Caco-2 (cell line): ENCODE results near the gene TTLL11. TPM values are rescaled to one million over a fixed set of nuclear protein-coding genes. Genes with fewer than 3 reads are reported as not detected.

Experiments used
- BruUV-seq: library from RNA; stranded (reverse); fragments of 400-500 nt; replicated peaks from 2 replicates; lab custom pipeline; 2021; lab: Mats Ljungman, UMichigan
- CTCF ChIA-PET: fragments of 300-600 bp; sonication (Branson Sonifier 250); formaldehyde crosslinking; loops from one replicate; lab custom pipeline; 2022; ENCODE audit warnings: antibody characterized with exemption; lab: Charles Lee
- POLR2A ChIA-PET: fragments of 300-600 bp; sonication (Branson Sonifier 250); formaldehyde crosslinking; loops from one replicate; lab custom pipeline; 2022; ENCODE audit warnings: antibody characterized with exemption; lab: Charles Lee
- DNase-seq, 2 experiments: peaks; one replicate each; pipeline versions ENCODE4 v3.0.0 to v3.0.0-alpha.2; 2020 to 2022
- H3K27me3 ChIP-seq: replicated peaks from 2 replicates; pipeline ENCODE4 v1.6.0; 2011; ENCODE audit warnings: low read length; ENCODE audit not compliant: control insufficient read depth, insufficient read depth
- H3K36me3 ChIP-seq: 2 replicates; pipeline ENCODE4 v1.5.1; 2011; ENCODE audit warnings: low read length; ENCODE audit not compliant: control insufficient read depth, insufficient read depth
- H3K4me1 ChIP-seq: fragments of 250-450 bp; sonication (Bioruptor Pico); 2 replicates; pipeline ENCODE4 v1.5.1; 2020; ENCODE audit warnings: mild to moderate bottlenecking
- H3K4me3 ChIP-seq: 2 replicates; pipeline ENCODE4 v1.5.1; 2011; ENCODE audit warnings: low read depth, mild to moderate bottlenecking, control low read depth, low read length
- H3K9me3 ChIP-seq: fragments of 250-450 bp; sonication (Bioruptor Pico); 2 replicates; pipeline ENCODE4 v1.5.1; 2020; ENCODE audit warnings: mild to moderate bottlenecking, moderate library complexity
- H3K27ac Mint-ChIP-seq: one replicate; pipeline ENCODE4 v1.8.0; 2022; ENCODE audit warnings: mixed read lengths; ENCODE audit not compliant: unreplicated experiment
- H3K27me3 Mint-ChIP-seq: one replicate; pipeline ENCODE4 v1.8.0; 2022; ENCODE audit warnings: mixed read lengths; ENCODE audit not compliant: insufficient read depth, unreplicated experiment
- H3K36me3 Mint-ChIP-seq: one replicate; pipeline ENCODE4 v1.8.0; 2022; ENCODE audit warnings: mild to moderate bottlenecking, mixed read lengths; ENCODE audit not compliant: insufficient read depth, unreplicated experiment
- H3K4me1 Mint-ChIP-seq: one replicate; pipeline ENCODE4 v1.8.0; 2022; ENCODE audit warnings: low read depth, mixed read lengths; ENCODE audit not compliant: unreplicated experiment
- H3K4me3 Mint-ChIP-seq: one replicate; pipeline ENCODE4 v1.8.0; 2022; ENCODE audit warnings: mild to moderate bottlenecking, moderate library complexity, mixed read lengths; ENCODE audit not compliant: unreplicated experiment
- H3K9me3 Mint-ChIP-seq: one replicate; pipeline ENCODE4 v1.8.0; 2022; ENCODE audit warnings: mixed read lengths; ENCODE audit not compliant: unreplicated experiment
- intact Hi-C: fragments of 100-400 bp; cut with micrococcal nuclease; formaldehyde crosslinking; loops from one replicate; pipeline ENCODE4 v1.10.0; 2022; ENCODE audit not compliant: unreplicated experiment
- total RNA-seq: library from RNA; stranded (reverse); gene quantifications from 2 replicates; pipeline ENCODE4 v1.2.3, GENCODE V29; 2022
- TF ChIP-seq, protein P1 (sequence below), 2 experiments: fragments of 200-600 bp in 1 of 2; IDR thresholded peaks; 1 replicate in 1 of 2; 2 replicates in 1 of 2; pipeline versions ENCODE4 v1.5.1 to v1.8.0; 2011 to 2022; ENCODE audit warnings: antibody characterized with exemption in 1 of 2, control low read depth in 1 of 2, inconsistent platforms in 1 of 2, low read depth in 1 of 2, low read length in 1 of 2, mild to moderate bottlenecking in 1 of 2, moderate library complexity in 1 of 2; ENCODE audit not compliant: insufficient read depth in 1 of 2, severe bottlenecking in 1 of 2, unreplicated experiment in 1 of 2

TTLL11 gene
- total RNA-seq, 1 experiment from 2014 or later: 4.4 TPM

DNA sequence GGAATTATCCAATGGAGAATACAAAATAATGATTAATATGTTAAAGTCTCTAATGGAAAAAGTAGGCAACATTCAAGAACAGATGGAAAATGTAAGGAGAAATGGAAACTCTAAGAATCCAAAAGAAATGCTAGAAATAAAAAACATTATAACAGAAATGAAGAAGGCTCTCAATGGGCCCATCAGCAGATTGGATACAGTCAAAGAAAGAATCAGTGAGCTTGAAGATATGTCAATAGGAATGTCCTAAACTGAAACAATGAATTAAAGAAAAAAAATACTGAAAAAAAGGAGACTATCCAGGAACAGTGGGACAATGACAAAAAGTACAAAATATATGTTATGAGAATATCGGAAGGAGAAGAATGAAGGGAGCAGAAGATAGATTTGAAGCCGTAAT is 248.5 kb downstream of the TTLL11 start:
- no peak overlapping the region for H3K27ac Mint-ChIP-seq
- no peaks in the 10 kb centered on the region for H3K4me1 Mint-ChIP-seq

DNA sequence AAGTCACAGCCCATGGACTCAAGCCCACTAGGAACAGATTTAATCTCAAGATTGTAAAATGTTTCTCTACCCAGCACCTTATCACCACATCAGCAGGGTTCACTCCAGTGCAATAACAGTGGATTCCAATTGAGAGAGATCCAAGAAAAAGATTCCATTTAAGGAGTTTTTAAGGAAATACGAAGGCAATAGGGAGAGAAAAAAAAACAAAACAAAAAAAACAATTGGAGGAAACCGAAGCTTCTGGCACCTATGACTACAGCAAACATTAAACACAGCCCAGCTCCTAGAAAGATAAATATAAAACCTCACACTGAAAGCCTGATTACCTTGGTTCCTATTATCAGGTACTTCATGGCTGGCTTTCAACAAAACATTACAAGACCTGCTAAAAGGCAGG is 249.0 kb downstream of the TTLL11 start:
- Mint-ChIP-seq H3K9me3 (peaks cover 28% of the 10 kb centered on the region), H3K4me1 (no peaks in the 10 kb centered on the region), H3K4me3 (no peak overlapping the region), H3K36me3 (no peaks in the 10 kb centered on the region), H3K27ac (no peak overlapping the region), H3K27me3 (peaks cover 5% of the 10 kb centered on the region)
- H3K4me1 ChIP-seq: peaks cover 8% of the 10 kb centered on the region; the same call in 1 of the 2 replicates
- no TSS peak for BruUV-seq
- POLR2A ChIA-PET: no interaction called here
- no peaks in the 10 kb centered on the region for H3K27me3 ChIP-seq
- no peaks in the 10 kb centered on the region for H3K36me3 ChIP-seq
- intact Hi-C loops: no loop called here
- CTCF ChIA-PET: no interaction called here
- H3K4me3 ChIP-seq: no peak overlapping the region
- no peak for DNase-seq
- TF ChIP-seq, protein P1, sequence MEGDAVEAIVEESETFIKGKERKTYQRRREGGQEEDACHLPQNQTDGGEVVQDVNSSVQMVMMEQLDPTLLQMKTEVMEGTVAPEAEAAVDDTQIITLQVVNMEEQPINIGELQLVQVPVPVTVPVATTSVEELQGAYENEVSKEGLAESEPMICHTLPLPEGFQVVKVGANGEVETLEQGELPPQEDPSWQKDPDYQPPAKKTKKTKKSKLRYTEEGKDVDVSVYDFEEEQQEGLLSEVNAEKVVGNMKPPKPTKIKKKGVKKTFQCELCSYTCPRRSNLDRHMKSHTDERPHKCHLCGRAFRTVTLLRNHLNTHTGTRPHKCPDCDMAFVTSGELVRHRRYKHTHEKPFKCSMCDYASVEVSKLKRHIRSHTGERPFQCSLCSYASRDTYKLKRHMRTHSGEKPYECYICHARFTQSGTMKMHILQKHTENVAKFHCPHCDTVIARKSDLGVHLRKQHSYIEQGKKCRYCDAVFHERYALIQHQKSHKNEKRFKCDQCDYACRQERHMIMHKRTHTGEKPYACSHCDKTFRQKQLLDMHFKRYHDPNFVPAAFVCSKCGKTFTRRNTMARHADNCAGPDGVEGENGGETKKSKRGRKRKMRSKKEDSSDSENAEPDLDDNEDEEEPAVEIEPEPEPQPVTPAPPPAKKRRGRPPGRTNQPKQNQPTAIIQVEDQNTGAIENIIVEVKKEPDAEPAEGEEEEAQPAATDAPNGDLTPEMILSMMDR (IDR thresholded peaks at IDR 0.05; ENCODE audit: insufficient read depth in 1 of 2, low read depth in 1 of 2, low read length in 1 of 2, severe bottlenecking in 1 of 2, unreplicated experiment in 1 of 2): no peak
- H3K9me3 ChIP-seq: peaks cover 6% of the 10 kb centered on the region; the same call in 1 of the 2 replicates

More for the DNA sequence above, 248.5 kb downstream of the TTLL11 start:
- no peak overlapping the region for H3K4me3 Mint-ChIP-seq
- H3K9me3 Mint-ChIP-seq: peaks cover 32% of the 10 kb centered on the region
- H3K4me1 ChIP-seq: peaks cover 8% of the 10 kb centered on the region; the same call in 1 of the 2 replicates
- no peaks in the 10 kb centered on the region for H3K27me3 ChIP-seq
- H3K9me3 ChIP-seq: peaks cover 6% of the 10 kb centered on the region; the same call in 1 of the 2 replicates
- H3K4me3 ChIP-seq: no peak overlapping the region
- no peak for DNase-seq
- H3K27me3 Mint-ChIP-seq: peaks cover 5% of the 10 kb centered on the region
- TF ChIP-seq, protein P1 (IDR thresholded peaks at IDR 0.05; ENCODE audit: insufficient read depth in 1 of 2, low read depth in 1 of 2, low read length in 1 of 2, severe bottlenecking in 1 of 2, unreplicated experiment in 1 of 2): no peak
- intact Hi-C loops: no loop called here
- no peaks in the 10 kb centered on the region for H3K36me3 ChIP-seq
- no TSS peak for BruUV-seq
- ChIA-PET CTCF (no interaction called here), POLR2A (no interaction called here)
- no peaks in the 10 kb centered on the region for H3K36me3 Mint-ChIP-seq

DNA sequence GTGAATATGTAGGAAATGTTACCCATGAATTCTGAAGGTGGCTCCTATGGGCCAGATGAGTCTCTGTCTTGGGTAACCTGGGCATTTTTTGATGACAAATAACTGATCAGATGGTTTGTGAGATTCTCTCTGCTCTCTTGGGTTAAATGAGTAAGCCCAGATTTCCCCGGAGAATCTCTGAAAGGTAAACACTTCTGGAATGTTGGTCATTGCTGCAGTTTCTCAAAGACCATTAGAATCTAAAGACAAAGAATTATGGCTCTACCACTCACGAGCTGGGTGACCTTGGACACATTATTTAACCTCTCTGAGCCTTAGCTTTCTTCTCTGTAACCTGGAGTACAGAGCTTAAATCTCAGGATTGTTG is 250.5 kb downstream of the TTLL11 start:
- POLR2A ChIA-PET: no interaction called here
- Mint-ChIP-seq H3K27ac (no peak overlapping the region), H3K4me3 (no peak overlapping the region), H3K27me3 (peaks cover 5% of the 10 kb centered on the region), H3K36me3 (no peaks in the 10 kb centered on the region), H3K9me3 (peaks cover 14% of the 10 kb centered on the region), H3K4me1 (no peaks in the 10 kb centered on the region)
- H3K9me3 ChIP-seq: no peaks in the 10 kb centered on the region
- BruUV-seq: no TSS peak
- intact Hi-C loops: no loop called here
- H3K36me3 ChIP-seq: no peaks in the 10 kb centered on the region
- no peaks in the 10 kb centered on the region for H3K27me3 ChIP-seq
- TF ChIP-seq, protein P1 (IDR thresholded peaks at IDR 0.05; ENCODE audit: insufficient read depth in 1 of 2, low read depth in 1 of 2, low read length in 1 of 2, severe bottlenecking in 1 of 2, unreplicated experiment in 1 of 2): no peak
- peaks cover 8% of the 10 kb centered on the region; the same call in 1 of the 2 replicates for H3K4me1 ChIP-seq
- DNase-seq: no peak
- no peak overlapping the region for H3K4me3 ChIP-seq
- CTCF ChIA-PET: interaction anchor here (0.6 to 1.2 kb wide), 3 partner anchors 12 to 403 kb away, joined by 3 read pairs; no protein-coding TSS in a partner anchor
